Small intestine (tissue), 7 donors: ENCODE measurements around the gene HELZ2. TPM values are rescaled to one million over a fixed set of nuclear protein-coding genes. Genes with fewer than 3 reads are reported as not detected.
"Not testable (repeated sequence)": the region's sequence is repeated elsewhere in the genome, so short reads cannot be mapped to it uniquely, and the experiment has no call there.

Experiments
- DNase-seq, 2 donors: peaks; one replicate each; pipeline versions ENCODE4 v3.0.0 to v3.0.0-alpha.2; 2013
- FAIRE-seq: peaks from 2 replicates; lab custom pipeline; 2012; peaks lifted over from hg19 to GRCh38; lab: Jason Lieb, UNC
- H3K27ac ChIP-seq, 3 donors: one replicate each; pipeline ENCODE4 v1.5.1; 2013; ENCODE audit warnings: low read length in 2 of 3, mild to moderate bottlenecking in 2 of 3, control low read depth in 1 of 3, inconsistent platforms in 1 of 3, low read depth in 1 of 3, moderate library complexity in 1 of 3
- H3K27me3 ChIP-seq, 3 donors: one replicate each; pipeline ENCODE4 v1.6.1; 2013; ENCODE audit warnings: low read length in 3 of 3, inconsistent platforms in 1 of 3; ENCODE audit not compliant: control insufficient read depth in 3 of 3, insufficient read depth in 3 of 3
- H3K36me3 ChIP-seq, 3 donors: one replicate each; pipeline ENCODE4 v1.6.1; 2013; ENCODE audit warnings: low read length in 3 of 3, inconsistent platforms in 1 of 3, low read depth in 1 of 3, mild to moderate bottlenecking in 1 of 3, moderate library complexity in 1 of 3; ENCODE audit not compliant: control insufficient read depth in 3 of 3, insufficient read depth in 2 of 3
- H3K4me1 ChIP-seq, 3 donors: one replicate each; pipeline ENCODE4 v1.6.1; 2013; ENCODE audit warnings: low read length in 2 of 3, inconsistent platforms in 1 of 3, low read depth in 1 of 3, mild to moderate bottlenecking in 1 of 3, moderate library complexity in 1 of 3; ENCODE audit not compliant: control insufficient read depth in 3 of 3, insufficient read depth in 2 of 3
- H3K4me3 ChIP-seq, 3 donors: one replicate each; pipeline ENCODE4 v1.5.1; 2013; ENCODE audit warnings: low read length in 3 of 3, control low read depth in 1 of 3, inconsistent platforms in 1 of 3, low read depth in 1 of 3, mild to moderate bottlenecking in 1 of 3, moderate library complexity in 1 of 3
- H3K9me3 ChIP-seq, 2 donors: one replicate each; pipeline ENCODE4 v1.6.1; 2013; ENCODE audit warnings: low read depth in 1 of 2, low read length in 1 of 2; ENCODE audit not compliant: control insufficient read depth in 2 of 2, insufficient read depth in 1 of 2
- WGBS, 3 donors: extraction: QIAGEN DNeasy Blood & Tissue Kit; methylation state at CpG; one replicate each; pipeline ENCODE4 v1.1.7; 2013; 5-methylcytosine and 5-hydroxymethylcytosine counted together
- polyA plus RNA-seq, 4 donors: library from polyadenylated mRNA; stranded (reverse) in 3 of 4; unstranded in 1 of 4; fragments of 200-250 nt in 3 of 4; fragments of 120-200 nt in 1 of 4; gene quantifications; one replicate each; pipeline versions ENCODE4 v1.2.1 to v1.2.3, GENCODE V29; 2013
- donor health status: healthy with polysubstance abuse.
- donor health status: control.
- donor health status: control.
- donor health status: Bipolar disorder and iron deficiency.
- donor health status: healthy.

The HELZ2 gene
- polyA plus RNA-seq, 4 donors, result 3.8 to 14.2 (median 9.4) TPM

DNA sequence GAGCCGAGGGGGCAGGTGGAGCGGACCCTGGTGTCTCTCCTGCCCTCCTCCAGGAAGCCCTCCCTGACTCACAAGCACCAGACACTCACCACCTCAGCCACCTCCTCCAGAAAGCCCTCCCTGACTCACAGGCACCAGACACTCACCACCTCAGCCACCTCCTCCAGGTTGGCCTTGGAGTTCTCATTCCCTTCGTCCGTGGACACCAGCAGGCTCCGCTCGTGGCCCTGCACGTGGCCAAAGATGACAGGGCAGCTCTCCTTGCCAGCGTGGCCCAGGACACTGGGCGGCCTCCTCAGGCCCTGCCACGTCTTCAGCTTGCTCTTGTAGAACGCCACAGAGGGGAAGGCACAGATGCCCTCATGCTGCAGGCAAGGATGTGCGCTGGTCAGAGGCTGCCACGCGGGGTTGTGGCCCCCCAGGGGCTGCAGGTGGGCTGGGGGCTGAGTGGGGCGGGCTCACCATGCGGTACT, 13.7 kb downstream of the HELZ2 start:
- H3K4me3 ChIP-seq, result no peak overlapping the region
- 93 to 96% (median 95%) methylated on average over 16 of the region's 16 CpGs for WGBS, 3 donors

DNA sequence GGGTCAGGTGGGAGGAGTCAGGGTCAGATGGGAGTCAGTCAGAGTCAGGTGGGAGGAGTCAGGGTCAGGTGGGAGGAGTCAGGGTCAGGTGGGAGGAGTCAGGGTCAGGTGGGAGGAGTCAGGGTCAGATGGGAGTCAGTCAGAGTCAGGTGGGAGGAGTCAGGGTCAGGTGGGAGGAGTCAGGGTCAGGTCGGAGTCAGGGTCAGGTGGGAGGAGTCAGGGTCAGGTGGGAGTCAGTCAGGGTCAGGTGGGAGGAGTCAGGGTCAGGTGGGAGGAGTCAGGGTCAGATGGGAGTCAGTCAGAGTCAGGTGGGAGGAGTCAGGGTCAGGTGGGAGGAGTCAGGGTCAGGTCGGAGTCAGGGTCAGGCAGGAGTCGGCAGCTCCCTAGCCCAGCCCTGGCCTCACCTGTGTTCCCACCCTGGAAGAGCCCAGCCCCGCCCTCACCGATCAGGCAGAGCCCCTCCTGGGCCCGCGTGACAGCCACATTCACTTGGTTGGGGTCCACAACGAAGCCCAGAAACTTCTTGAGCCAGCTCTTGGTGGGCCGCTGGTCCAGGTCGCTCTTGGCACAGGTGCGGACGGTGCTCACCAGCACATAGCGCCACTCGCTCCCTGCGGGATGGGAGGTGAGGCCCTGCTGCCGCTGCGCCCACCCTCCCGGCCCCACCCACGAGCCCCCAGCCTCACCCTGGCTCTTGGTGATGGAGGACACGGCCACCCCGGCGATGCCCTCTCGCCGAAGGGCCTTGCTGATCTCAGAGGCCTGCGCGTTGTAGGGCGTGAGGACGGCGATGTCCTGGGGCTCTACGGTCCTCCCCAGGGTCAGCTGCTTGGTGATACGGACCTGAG, 14.3 kb downstream of the HELZ2 start:
- not testable (repeated sequence) for H3K4me3 ChIP-seq, DNase-seq, H3K4me1 ChIP-seq, H3K9me3 ChIP-seq, H3K27me3 ChIP-seq, FAIRE-seq, H3K27ac ChIP-seq
- 95 to 96% (median 95%) methylated on average over 27 to 31 of the region's 31 CpGs for WGBS, 3 donors
- H3K36me3 ChIP-seq, result peaks cover 3 to 56% (median 10%) of the 10 kb centered on the region in 3 donors

More for the DNA sequence above, 13.7 kb downstream of the HELZ2 start:
- Histone ChIP-seq H3K36me3 (peaks cover 3 to 62% (median 10%) of the 10 kb centered on the region in 3 donors), H3K9me3 (no peaks in the 10 kb centered on the region), H3K27ac (no peak overlapping the region), H3K27me3 (no peaks in the 10 kb centered on the region), H3K4me1 (no peaks in the 10 kb centered on the region)
- DNase-seq, result no peak
- FAIRE-seq, result no peak

DNA sequence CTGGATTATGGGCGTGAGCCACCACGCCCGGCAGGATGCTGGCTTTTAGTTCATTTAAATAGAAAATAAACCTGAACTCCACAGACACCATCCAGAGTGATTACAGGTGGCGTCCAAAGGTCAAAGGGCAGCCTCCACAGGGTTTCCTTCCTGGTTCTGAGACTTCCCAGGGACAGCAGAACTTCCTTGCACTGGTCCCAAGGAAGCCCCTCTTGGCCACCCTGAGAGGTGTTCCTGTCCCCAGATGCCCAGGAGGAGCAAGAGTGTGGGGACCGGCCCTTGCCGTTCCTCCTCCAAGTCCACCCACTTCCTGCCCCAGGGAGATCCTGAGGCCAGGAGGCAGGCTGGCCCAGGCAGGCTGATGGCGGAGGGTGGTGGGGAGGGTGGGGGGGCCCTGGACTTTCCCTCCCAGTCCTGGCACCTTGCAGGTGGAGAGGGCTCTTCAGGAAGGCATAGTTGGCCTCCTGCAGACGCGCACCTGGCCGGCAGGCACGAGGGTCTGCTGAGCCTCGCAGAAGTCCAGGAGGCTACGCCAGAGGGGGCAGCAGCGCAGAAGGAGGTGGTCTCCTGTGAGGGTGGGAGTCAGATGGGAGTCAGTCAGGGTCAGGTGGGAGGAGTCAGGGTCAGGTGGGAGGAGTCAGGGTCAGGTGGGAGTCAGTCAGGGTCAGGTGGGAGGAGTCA, 15.1 kb downstream of the HELZ2 start:
- H3K27me3 ChIP-seq, result peaks cover 0 to 7% (median 0%) of the 10 kb centered on the region in 3 donors
- FAIRE-seq, result no peak
- no peak overlapping the region for H3K4me3 ChIP-seq
- WGBS, 3 donors, result 67 to 79% (median 70%) methylated on average over 14 of the region's 14 CpGs
- peaks cover 0 to 7% (median 0%) of the 10 kb centered on the region in 3 donors for H3K4me1 ChIP-seq
- H3K9me3 ChIP-seq, result no peaks in the 10 kb centered on the region
- H3K27ac ChIP-seq, result peak overlapping the region in 2 of 3 donors; percentile 6 to 68
- H3K36me3 ChIP-seq, result peaks cover 3 to 48% (median 10%) of the 10 kb centered on the region in 3 donors
- peak; percentile 49 to 73 for DNase-seq

DNA sequence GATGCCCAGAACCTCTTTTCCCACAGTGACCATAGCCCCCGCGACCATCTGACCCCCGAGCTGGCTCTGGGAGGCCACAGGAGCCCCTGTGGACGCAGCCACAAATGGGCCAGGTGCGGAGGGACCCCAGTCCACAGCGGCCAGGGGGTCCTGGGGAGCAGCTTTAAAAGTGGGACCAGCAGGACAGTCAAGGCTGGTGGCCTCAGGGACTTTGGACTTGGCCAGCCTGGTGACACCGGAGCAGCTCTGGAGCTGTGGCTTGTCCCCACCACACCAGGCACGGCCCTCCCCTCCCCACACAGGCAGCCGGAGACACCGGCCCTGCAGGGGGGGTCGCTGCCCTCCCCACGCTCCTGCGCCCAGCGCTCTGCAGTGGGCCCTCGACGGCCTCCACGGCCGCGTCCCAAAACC, 16.6 kb downstream of the HELZ2 start:
- Histone ChIP-seq H3K9me3 (peaks cover 0 to 4% of the 10 kb centered on the region in 2 donors), H3K36me3 (peaks cover 3 to 36% (median 8%) of the 10 kb centered on the region in 3 donors), H3K27ac (no peak overlapping the region), H3K4me1 (peaks cover 0 to 7% (median 0%) of the 10 kb centered on the region in 3 donors), H3K27me3 (peaks cover 0 to 10% (median 0%) of the 10 kb centered on the region in 3 donors), H3K4me3 (no peak overlapping the region)
- no peak for DNase-seq
- WGBS, 3 donors, result 90 to 95% (median 92%) methylated on average over 15 to 19 of the region's 19 CpGs
- FAIRE-seq, result no peak

DNA sequence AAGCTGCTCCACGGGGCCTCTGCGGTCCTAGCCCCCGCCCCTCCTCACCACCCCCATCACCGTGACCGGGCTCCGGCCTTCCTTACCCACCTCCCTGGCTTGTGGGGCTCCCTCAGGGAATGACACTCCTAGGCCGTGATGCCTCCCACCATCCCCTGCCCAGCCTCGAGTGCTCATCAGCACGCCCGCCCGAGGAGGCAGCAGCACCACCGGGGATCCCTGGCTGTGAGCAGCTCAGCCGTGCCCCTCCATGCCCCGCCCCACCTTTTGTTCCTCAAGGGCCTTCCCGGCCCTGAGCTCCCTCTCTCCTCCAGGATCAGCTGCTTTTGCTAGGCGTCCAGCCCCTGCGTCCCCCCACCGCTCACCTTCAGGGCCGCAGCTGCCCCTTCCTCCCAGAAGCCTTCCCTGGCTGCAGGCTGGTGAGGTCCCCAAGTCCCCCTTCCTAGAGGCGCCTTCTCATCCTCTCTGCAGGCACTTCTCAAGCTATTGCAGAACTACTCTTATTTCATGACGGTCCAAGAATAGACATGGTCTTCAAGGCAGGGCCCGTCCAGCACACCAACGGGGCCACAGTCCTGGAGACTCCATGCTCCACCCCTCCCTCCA, 17.1 kb downstream of the HELZ2 start:
- Histone ChIP-seq H3K36me3 (peaks cover 3 to 31% (median 4%) of the 10 kb centered on the region in 3 donors), H3K27ac (no peak overlapping the region), H3K4me3 (no peak overlapping the region), H3K27me3 (peaks cover 0 to 10% (median 0%) of the 10 kb centered on the region in 3 donors), H3K4me1 (peaks cover 0 to 7% (median 0%) of the 10 kb centered on the region in 3 donors), H3K9me3 (peaks cover 0 to 4% of the 10 kb centered on the region in 2 donors)
- DNase-seq (no peak), FAIRE-seq (no peak)
- 76 to 85% (median 84%) methylated on average over 22 to 23 of the region's 23 CpGs for WGBS, 3 donors

DNA sequence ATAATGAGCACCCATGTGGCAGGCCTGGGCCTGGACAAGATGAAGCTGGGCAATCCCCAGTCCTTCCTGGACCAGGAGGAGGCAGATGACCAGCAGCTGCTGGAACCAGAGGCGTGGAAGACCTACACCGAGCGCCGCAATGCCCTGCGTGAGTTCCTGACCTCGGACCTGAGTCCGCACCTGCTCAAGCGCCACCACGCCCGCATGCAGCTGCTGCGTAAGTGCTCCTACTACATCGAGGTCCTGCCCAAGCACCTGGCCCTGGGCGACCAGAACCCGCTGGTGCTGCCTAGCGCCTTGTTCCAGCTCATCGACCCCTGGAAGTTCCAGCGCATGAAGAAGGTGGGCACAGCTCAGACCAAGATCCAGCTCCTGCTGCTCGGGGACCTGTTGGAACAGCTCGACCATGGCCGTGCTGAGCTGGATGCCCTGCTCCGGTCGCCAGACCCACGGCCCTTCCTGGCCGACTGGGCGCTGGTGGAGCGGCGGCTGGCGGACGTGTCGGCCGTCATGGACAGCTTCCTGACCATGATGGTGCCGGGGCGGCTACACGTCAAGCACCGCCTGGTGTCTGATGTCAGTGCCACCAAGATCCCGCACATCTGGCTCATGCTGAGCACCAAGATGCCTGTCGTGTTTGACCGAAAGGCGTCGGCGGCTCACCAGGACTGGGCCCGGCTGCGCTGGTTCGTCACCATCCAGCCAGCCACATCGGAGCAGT, 18.2 kb downstream of the HELZ2 start:
- 70 to 88% (median 72%) methylated on average over 43 to 45 of the region's 45 CpGs for WGBS, 3 donors
- FAIRE-seq (no peak), DNase-seq (no peak)
- peaks cover 0 to 7% (median 0%) of the 10 kb centered on the region in 3 donors for H3K4me1 ChIP-seq
- no peak overlapping the region for H3K27ac ChIP-seq
- peaks cover 0 to 19% (median 4%) of the 10 kb centered on the region in 3 donors for H3K36me3 ChIP-seq
- peaks cover 0 to 13% (median 0%) of the 10 kb centered on the region in 3 donors for H3K27me3 ChIP-seq
- H3K4me3 ChIP-seq, result no peak overlapping the region
- H3K9me3 ChIP-seq, result peaks cover 0 to 4% of the 10 kb centered on the region in 2 donors

DNA sequence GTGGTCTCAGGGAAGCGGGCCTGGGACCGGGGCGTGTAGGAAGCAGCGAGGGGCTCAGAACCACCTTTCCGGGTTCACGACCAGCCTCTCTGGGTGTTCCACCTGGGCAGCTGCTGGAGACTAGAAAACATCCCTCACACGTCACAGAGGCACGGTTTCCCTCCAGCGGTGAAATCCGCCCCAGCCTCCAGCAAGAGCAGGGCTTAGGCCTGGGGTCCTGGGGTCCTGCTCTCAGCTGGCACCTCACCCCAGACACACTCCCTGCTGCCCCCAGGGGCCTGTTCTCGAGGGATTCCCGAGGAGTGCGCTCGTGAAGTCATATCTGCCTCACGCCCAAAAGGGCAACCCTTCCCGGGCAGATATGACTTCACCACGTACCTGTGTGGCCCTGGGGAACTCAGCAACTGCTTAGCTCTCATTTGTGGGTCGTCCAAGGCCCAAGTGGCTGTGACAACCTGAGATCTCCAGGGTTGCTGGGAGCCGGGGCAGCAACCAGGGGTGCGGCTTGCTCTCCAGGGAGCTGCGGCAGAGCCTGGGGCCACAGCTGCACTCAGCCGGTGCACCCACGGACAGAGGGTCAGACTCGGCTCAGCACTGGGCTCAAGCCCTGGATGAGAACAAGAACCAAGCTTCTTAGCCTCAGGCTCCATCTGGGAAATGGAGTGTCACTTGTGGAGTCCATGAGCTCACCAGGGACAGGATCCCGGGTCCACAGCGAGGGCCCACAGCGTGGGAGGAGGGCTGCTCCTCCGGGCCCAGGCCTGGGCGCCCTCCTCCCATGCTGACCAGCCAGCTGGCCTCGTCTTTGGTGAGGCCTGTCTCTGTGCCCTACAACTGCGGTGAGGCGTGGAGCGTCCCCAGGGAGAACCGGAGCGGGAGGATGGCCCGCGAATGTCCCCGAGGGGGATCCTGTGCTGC, 19.4 kb downstream of the HELZ2 start:
- 51 to 65% (median 56%) methylated on average over 35 to 38 of the region's 38 CpGs for WGBS, 3 donors
- H3K4me1 ChIP-seq, result peaks cover 0 to 7% (median 0%) of the 10 kb centered on the region in 3 donors
- H3K27me3 ChIP-seq, result peaks cover 0 to 17% (median under 1%) of the 10 kb centered on the region in 3 donors
- peaks cover 0 to 7% (median 0%) of the 10 kb centered on the region in 3 donors for H3K36me3 ChIP-seq
- H3K9me3 ChIP-seq, result peaks cover 0 to 4% of the 10 kb centered on the region in 2 donors
- H3K4me3 ChIP-seq, result peak overlapping the region in 2 of 3 donors; percentile 44 to 51
- no peak overlapping the region for H3K27ac ChIP-seq
- no peak for FAIRE-seq
- DNase-seq, result peak in 1 of 2 donors; percentile 41
